Activated naive CD4-positive, alpha-beta T cell treated with anti-CD3 and anti-CD28 coated beads, Interleukin-2, amount 10 ng/mL, durations not matched to agents 7 days and 5 days (primary cell): Measurements from ENCODE around the gene VWA3B.
"Not testable (repeated sequence)": the region's sequence is repeated elsewhere in the genome, so short reads cannot be mapped to it uniquely, and the experiment has no call there.

ENCODE experiments used
- CTCF ChIA-PET: fragments of 350-600 bp; sonication (Branson Sonifier 250); formaldehyde crosslinking; loops from one replicate; lab custom pipeline; 2021; ENCODE audit warnings: antibody characterized with exemption; lab: Charles Lee
- DNase-seq: peaks from one replicate; pipeline ENCODE4 v3.0.0-alpha.2; 2020
- H3K27ac Mint-ChIP-seq: one replicate; pipeline ENCODE4 v1.8.0; 2021; ENCODE audit warnings: mild to moderate bottlenecking, moderate library complexity, mixed read lengths
- H3K27me3 Mint-ChIP-seq: one replicate; pipeline ENCODE4 v1.8.0; 2021; ENCODE audit warnings: mild to moderate bottlenecking, mixed read lengths
- H3K36me3 Mint-ChIP-seq: one replicate; pipeline ENCODE4 v1.8.0; 2021; ENCODE audit warnings: mixed read lengths
- H3K4me1 Mint-ChIP-seq: one replicate; pipeline ENCODE4 v1.8.0; 2021; ENCODE audit warnings: mixed read lengths
- H3K4me3 Mint-ChIP-seq: one replicate; pipeline ENCODE4 v1.8.0; 2021; ENCODE audit warnings: mild to moderate bottlenecking, moderate library complexity, mixed read lengths
- H3K9me3 Mint-ChIP-seq: one replicate; pipeline ENCODE4 v1.8.0; 2021; ENCODE audit warnings: mixed read lengths

VWA3B gene

DNA sequence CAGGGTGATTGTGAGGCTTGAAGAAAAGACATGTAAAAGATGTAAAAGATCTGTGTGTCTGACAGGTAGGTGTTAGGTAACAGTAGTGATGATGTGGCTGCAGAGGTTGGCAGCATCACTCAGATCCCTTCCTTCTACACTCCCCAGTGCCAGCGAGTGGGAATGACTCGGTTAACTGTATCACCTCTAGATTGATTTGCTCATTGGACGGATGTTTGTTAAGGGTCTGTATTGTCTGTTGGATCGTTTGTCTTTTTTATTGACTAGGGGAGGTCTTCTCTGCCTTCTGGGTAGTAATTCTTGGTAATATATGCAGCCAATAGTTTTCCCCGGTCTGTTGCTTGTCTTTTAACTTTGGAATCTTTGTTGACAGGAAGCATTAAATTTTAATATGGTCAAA is 214.5 kb downstream of the VWA3B start:
- Mint-ChIP-seq H3K36me3 (no peaks in the 10 kb centered on the region), H3K27me3 (peaks cover 38% of the 10 kb centered on the region), H3K4me3 (no peak overlapping the region), H3K4me1 (no peaks in the 10 kb centered on the region), H3K9me3 (no peaks in the 10 kb centered on the region), H3K27ac (no peak overlapping the region)
- no peak for DNase-seq
- CTCF ChIA-PET: no interaction called here

DNA sequence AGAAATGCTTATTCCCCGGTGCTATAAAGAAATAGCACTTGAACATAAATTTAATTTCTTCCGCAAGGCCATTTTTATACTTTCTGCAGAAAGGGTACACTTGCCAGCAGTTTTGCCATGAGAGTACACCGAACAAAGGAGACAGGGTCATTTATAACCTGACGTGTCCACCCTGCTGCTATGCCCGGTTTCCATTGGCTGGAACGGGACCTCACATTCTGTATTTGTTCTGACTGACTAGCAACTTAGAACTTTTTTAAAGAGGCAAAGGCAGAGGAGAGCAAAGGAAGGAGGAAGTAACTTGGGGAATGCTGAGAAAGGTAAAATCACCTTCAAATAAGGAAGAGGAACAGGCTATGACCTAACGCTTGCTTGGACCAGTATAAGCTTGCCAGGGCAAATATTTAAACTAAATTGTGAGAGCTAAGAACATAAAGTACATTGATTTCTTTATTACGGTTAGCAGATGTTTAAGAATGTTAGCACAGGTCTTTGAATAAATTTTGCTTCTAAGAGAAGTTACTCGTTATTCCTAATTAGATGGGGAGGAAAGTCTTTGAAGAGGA is 220.2 kb downstream of the VWA3B start:
- H3K4me3 Mint-ChIP-seq, DNase-seq, H3K27ac Mint-ChIP-seq, CTCF ChIA-PET, H3K4me1 Mint-ChIP-seq, H3K36me3 Mint-ChIP-seq, H3K9me3 Mint-ChIP-seq: not testable (repeated sequence)
- peaks cover 41% of the 10 kb centered on the region for H3K27me3 Mint-ChIP-seq

DNA sequence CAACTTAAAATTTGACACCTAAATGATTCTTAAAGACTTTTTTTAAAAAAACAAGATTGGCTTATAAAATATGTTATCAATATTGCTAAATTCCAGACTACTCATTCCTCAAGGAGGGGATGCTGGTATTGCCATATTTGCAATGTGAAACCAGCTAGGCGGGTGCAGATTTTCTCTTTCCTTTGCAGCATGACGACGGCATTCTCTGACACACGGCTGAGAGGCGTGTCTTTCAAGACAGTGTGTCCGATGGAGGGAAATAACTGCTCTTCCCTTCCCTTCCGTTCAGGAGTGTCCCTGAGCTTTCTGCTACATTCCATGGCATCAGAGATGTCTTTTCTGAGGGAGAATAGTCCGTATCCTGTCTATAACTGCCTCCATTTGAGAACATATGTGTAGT is 221.1 kb downstream of the VWA3B start:
- H3K4me1 Mint-ChIP-seq: no peaks in the 10 kb centered on the region
- no peak overlapping the region for H3K4me3 Mint-ChIP-seq
- H3K9me3 Mint-ChIP-seq: no peaks in the 10 kb centered on the region
- CTCF ChIA-PET: no interaction called here
- H3K27me3 Mint-ChIP-seq: peaks cover 41% of the 10 kb centered on the region
- no peak overlapping the region for H3K27ac Mint-ChIP-seq
- DNase-seq: no peak
- H3K36me3 Mint-ChIP-seq: no peaks in the 10 kb centered on the region

DNA sequence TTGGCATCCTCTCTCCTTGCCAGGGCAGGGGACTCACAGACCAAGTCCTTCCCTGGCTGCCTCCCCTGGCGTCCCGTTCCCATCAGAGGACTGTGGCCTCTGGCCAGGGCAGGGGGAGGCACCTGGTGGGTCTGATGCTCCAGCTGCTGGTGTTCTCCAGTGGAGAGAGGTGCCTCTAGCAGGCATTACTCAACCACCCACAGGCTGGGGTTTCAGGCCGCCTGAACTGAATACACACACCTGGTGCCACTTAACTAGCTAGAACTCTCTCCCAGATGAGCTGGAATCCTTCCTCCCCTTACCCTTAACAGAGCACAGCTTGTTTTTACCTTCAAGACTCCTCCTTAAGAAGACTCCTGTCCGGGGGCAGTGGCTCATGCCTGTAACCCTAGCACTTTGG is 221.6 kb downstream of the VWA3B start:
- no peak overlapping the region for H3K27ac Mint-ChIP-seq
- no peak for DNase-seq
- H3K36me3 Mint-ChIP-seq: no peaks in the 10 kb centered on the region
- H3K9me3 Mint-ChIP-seq: no peaks in the 10 kb centered on the region
- CTCF ChIA-PET: no interaction called here
- H3K27me3 Mint-ChIP-seq: peaks cover 41% of the 10 kb centered on the region
- no peak overlapping the region for H3K4me3 Mint-ChIP-seq
- H3K4me1 Mint-ChIP-seq: no peaks in the 10 kb centered on the region

- no peaks in the 10 kb centered on the region for H3K36me3 Mint-ChIP-seq
- H3K27ac Mint-ChIP-seq: no peak overlapping the region
- no peak for DNase-seq
- peaks cover 44% of the 10 kb centered on the region for H3K27me3 Mint-ChIP-seq
- no peaks in the 10 kb centered on the region for H3K4me1 Mint-ChIP-seq
- CTCF ChIA-PET: no interaction called here
- H3K9me3 Mint-ChIP-seq: no peaks in the 10 kb centered on the region
- no peak overlapping the region for H3K4me3 Mint-ChIP-seq
These were observed 222.6 kb downstream of the VWA3B start for GRCh38 chr2:98309580-98309979.

DNA sequence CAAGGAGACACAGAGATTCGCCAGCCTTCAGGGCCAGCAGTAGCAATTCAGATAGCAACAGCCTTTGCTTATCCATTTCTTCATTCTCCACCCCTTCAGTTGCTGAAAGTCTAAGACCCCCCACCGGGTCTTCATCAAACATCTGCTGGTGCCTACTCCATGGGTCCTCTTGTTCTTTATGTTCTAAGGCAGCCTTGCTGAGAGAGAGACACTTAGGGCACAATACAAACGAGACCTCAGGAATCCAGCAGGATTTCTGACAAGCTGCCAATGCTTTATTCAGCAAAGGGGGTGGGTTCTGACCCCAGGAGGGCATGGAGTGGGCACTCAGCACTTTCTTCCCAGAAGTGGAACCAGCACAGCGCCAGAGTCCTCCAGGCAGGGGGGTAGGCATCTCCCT is 223.0 kb downstream of the VWA3B start:
- CTCF ChIA-PET: no interaction called here
- H3K4me1 Mint-ChIP-seq: no peaks in the 10 kb centered on the region

DNA sequence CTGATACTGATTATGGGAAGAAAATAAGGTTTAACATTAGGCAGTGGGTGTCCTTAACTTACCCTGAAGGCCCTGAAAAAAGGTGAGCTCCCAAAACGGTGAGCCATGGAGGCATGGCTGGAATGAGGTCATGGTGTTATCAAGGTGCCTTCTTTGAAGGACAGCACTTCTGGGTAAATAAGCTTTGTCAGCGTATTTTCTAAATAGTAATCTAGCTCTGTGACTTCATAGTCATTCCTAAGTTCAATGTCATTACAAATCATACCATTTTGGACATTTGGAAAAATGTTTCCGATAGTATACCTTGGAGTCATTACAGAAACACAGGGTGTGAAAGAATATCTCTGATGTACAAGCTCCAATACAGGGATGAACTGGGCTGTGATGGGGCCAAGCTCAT is 224.1 kb downstream of the VWA3B start:
- Mint-ChIP-seq H3K4me1 (no peaks in the 10 kb centered on the region), H3K36me3 (no peaks in the 10 kb centered on the region), H3K4me3 (no peak overlapping the region), H3K9me3 (no peaks in the 10 kb centered on the region), H3K27ac (no peak overlapping the region), H3K27me3 (peaks cover 32% of the 10 kb centered on the region)
- CTCF ChIA-PET: no interaction called here
- no peak for DNase-seq

More for the DNA sequence above, 223.0 kb downstream of the VWA3B start:
- Mint-ChIP-seq H3K27ac (no peak overlapping the region), H3K9me3 (no peaks in the 10 kb centered on the region), H3K27me3 (peaks cover 42% of the 10 kb centered on the region), H3K4me3 (no peak overlapping the region), H3K36me3 (no peaks in the 10 kb centered on the region)
- no peak for DNase-seq

DNA sequence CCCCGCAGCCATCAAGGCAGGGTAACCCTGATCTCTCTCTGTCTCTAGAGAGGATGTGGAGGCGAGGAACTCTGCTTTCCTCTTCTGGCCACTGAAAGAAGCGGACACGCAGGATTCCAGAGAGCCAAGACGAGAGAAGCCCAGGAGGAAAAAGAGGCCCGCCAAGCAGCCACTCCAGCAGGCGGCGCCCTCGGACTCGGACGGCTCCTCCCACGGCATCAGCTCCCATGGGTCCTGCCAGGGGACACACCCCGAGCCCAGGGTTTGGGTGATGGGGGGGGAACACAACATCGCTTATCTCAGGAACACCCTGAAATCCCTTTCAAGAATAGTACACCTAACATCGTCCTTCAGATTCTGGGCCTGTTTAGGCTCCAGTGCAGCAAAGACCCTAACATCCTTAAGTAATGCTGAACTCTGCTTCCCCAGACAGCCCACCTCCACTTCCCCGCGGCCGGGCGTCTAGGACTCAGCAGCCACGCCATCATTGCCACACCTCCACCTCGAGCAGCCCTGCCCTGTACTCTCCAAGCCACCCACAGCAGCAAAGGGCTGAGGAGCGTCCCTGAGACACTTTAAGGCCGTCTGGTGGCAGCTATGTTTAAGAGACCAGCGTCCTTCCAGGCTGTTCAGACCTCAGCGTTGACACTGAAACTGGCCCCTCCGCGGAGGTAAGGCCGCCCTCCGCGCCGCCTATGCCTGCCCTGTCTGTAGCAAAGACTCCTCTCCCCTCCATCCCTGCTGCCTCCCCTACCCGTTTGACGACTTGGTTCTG is 225.0 kb downstream of the VWA3B start:
- no peak overlapping the region for H3K27ac Mint-ChIP-seq
- no peak overlapping the region for H3K4me3 Mint-ChIP-seq
- H3K4me1 Mint-ChIP-seq: no peaks in the 10 kb centered on the region
- H3K9me3 Mint-ChIP-seq: no peaks in the 10 kb centered on the region
- CTCF ChIA-PET: no interaction called here
- DNase-seq: no peak
- no peaks in the 10 kb centered on the region for H3K36me3 Mint-ChIP-seq
- H3K27me3 Mint-ChIP-seq: peaks cover 31% of the 10 kb centered on the region

GRCh38 chr2:98313492-98314250 is 226.7 kb downstream of the VWA3B start:
- H3K36me3 Mint-ChIP-seq: no peaks in the 10 kb centered on the region
- CTCF ChIA-PET: no interaction called here

GRCh38 chr2:98314251-98314650 is 227.3 kb downstream of the VWA3B start:
- no peak overlapping the region for H3K27ac Mint-ChIP-seq
- CTCF ChIA-PET: no interaction called here
- H3K4me3 Mint-ChIP-seq: no peak overlapping the region
- no peak for DNase-seq
- H3K36me3 Mint-ChIP-seq: no peaks in the 10 kb centered on the region
- no peaks in the 10 kb centered on the region for H3K4me1 Mint-ChIP-seq
- peaks cover 4% of the 10 kb centered on the region for H3K9me3 Mint-ChIP-seq
- H3K27me3 Mint-ChIP-seq: peaks cover 15% of the 10 kb centered on the region

More at GRCh38 chr2:98313492-98314250, 226.7 kb downstream of the VWA3B start:
- Mint-ChIP-seq H3K4me3 (no peak overlapping the region), H3K27ac (no peak overlapping the region), H3K9me3 (peaks cover 3% of the 10 kb centered on the region), H3K4me1 (no peaks in the 10 kb centered on the region), H3K27me3 (peaks cover 20% of the 10 kb centered on the region)
- DNase-seq: no peak

DNA sequence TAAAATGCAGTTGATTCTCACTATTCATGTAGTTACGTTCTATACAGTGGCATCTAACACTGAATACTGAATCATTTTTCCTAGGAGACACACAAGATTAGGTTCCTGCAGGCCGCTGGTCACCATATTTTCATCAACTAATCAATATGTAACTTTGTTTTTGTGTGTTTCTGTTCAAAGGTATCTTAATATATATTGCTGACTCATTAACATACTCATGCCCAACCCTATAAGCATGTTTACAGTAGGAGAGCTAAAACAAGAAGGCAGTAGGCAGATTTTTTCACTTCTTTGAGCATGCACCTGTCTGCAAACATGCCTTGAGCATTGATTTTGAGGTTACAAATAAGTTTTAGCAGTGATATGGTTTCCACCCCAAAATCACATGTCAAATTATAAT is 229.0 kb downstream of the VWA3B start:
- H3K4me3 Mint-ChIP-seq: no peak overlapping the region
- no peak for DNase-seq
- peaks cover 15% of the 10 kb centered on the region for H3K9me3 Mint-ChIP-seq
- no peak overlapping the region for H3K27ac Mint-ChIP-seq
- no peaks in the 10 kb centered on the region for H3K36me3 Mint-ChIP-seq
- H3K4me1 Mint-ChIP-seq: no peaks in the 10 kb centered on the region
- CTCF ChIA-PET: no interaction called here
- peaks cover 14% of the 10 kb centered on the region for H3K27me3 Mint-ChIP-seq

DNA sequence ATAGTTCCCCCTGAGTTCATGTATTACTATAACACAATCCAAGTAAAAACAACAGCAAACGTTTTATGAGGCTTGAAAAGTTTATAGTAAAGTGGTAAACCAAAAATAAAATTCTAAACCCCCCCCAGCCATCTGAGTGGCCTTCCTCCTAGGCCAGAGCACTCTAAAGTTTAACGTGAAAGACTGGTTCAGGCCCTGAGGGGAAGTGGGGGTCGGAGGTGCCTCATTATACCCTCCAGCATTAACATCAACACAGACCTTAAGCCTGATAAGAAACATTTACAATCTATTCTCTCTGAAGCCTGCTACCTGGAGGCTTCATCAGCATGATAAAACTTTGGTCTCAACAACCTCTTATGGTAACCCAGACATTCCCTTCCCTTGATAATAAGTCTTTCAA is 230.2 kb downstream of the VWA3B start:
- H3K27me3 Mint-ChIP-seq: peaks cover 4% of the 10 kb centered on the region
- H3K9me3 Mint-ChIP-seq: peaks cover 21% of the 10 kb centered on the region
- H3K27ac Mint-ChIP-seq: no peak overlapping the region
- no peaks in the 10 kb centered on the region for H3K4me1 Mint-ChIP-seq
- CTCF ChIA-PET: no interaction called here
- H3K36me3 Mint-ChIP-seq: no peaks in the 10 kb centered on the region
- no peak for DNase-seq
- H3K4me3 Mint-ChIP-seq: no peak overlapping the region

DNA sequence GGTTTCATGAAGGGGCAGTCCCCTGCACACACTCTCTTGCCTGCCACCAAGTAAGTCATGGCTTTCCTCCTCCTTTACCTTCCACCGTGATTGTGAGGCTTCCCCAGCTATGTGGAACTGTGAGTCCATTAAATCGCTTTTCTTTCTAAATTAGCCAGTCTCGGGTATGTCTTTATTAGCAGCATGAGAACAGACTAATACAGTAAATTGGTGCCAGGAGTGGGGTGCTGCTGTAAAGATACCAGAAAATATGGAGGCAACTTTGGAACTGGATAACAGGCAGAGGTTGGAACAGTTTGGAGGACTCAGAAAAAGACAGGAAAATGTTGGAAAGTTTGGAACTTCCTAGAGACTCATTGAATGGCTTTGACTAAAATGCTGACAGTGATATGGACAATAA is 233.2 kb downstream of the VWA3B start:
- peaks cover 21% of the 10 kb centered on the region for H3K9me3 Mint-ChIP-seq
- H3K27me3 Mint-ChIP-seq, H3K4me1 Mint-ChIP-seq, CTCF ChIA-PET, DNase-seq, H3K36me3 Mint-ChIP-seq, H3K4me3 Mint-ChIP-seq, H3K27ac Mint-ChIP-seq: not testable (repeated sequence)

DNA sequence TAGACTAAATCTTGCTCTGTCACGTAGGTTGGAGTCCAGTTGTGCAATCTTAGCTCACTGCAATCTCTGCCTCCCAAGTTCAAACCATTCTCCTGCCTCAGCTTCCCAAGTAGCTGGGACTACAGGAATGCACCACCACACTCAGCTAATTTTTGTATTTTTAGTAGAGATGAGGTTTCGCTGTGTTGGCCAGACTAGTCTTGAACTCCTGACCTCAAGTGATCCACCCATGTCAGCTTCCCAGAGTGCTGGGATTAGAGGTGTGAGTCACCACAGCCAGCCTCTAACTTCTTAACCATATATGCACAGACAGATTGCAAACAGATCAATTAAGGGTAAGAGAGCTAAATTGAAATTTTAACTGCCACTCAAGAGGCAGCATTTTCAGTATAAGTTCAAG is 237.2 kb downstream of the VWA3B start:
- H3K4me1 Mint-ChIP-seq: no peaks in the 10 kb centered on the region
- no peak overlapping the region for H3K27ac Mint-ChIP-seq
- DNase-seq: no peak
- peaks cover 7% of the 10 kb centered on the region for H3K27me3 Mint-ChIP-seq
- CTCF ChIA-PET: no interaction called here
- no peaks in the 10 kb centered on the region for H3K36me3 Mint-ChIP-seq
- no peak overlapping the region for H3K4me3 Mint-ChIP-seq
- H3K9me3 Mint-ChIP-seq: peaks cover 20% of the 10 kb centered on the region

DNA sequence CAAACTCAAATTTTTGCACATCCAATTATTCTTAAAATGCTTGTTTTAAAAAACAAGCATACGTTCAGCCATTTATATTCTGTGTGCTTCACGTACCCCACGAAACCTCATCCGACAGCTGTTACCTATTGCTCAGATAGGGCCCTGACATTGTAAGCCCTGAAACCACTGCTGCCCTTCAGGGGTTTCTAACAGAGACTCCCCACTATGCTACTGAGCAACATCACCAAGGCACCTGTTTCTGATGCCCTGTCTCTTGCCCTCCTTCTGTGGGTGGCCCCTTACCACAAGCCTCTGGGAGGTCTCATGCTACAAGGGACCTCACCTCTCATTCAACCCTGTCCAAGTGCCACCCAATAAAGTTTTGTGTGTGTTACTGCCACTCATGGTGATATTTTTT is 240.8 kb downstream of the VWA3B start:
- Mint-ChIP-seq H3K27me3 (peaks cover 24% of the 10 kb centered on the region), H3K4me3 (no peak overlapping the region)
- CTCF ChIA-PET: no interaction called here

More for the DNA sequence above, 240.8 kb downstream of the VWA3B start:
- Mint-ChIP-seq H3K36me3 (no peaks in the 10 kb centered on the region), H3K27ac (no peak overlapping the region), H3K4me1 (no peaks in the 10 kb centered on the region), H3K9me3 (peaks cover 3% of the 10 kb centered on the region)
- no peak for DNase-seq
